ENCODE data around the gene PTMS. TPM values are rescaled to one million over a fixed set of nuclear protein-coding genes. Genes with fewer than 3 reads are reported as not detected.

PTMS gene
- total and polyA plus RNA-seq, 2 of the 13 experiments (the other 11 are each of a cell fraction or from before 2014, with no cell fraction given) = 40.5 to 82.4 TPM

DNA sequence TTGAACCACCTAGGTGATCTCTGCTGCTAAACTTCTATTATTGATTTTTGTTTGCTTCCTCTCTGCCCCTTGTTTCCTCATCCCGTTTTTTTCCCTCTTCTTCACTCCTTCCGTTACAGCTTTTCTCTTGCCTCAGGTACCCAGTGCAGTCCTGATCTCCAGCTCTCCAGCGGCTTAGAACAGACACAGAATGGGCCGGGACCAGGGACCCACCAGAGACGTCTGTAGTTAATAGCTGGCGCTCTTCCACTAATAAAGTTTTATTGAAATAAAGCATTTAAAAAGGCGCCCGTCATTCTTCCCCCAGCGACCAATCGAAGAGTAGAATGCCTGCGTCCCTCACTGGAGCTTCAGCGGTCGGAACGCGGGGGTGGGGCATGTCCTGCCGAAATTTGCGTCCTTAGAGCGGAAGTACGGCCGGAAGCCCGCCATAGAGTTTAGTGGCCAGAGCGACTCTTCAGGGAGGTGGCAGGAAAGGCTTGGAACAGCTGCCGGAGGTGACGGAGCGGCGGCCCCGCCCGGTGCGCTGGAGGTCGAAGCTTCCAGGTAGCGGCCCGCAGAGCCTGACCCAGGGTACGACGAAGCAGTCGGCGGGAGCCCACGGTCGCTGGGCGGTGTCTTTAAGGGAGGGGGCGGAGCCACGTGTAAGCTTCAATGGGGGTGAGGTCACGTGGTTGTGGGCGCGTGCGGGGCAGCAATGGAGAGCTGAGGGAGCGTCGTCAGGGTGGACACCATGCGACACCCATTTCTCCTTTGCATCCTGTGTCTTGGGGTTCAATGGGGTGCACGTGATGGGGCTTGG, 42.4 kb upstream of the PTMS start, which contains the start of gene COPS7A (continued):
- no peak for TF ChIP-seq HHEX (CRISPR knock-in tag; IDR thresholded peaks at IDR 0.05)
- no peak for TF ChIP-seq THYN1 (CRISPR knock-in tag; IDR thresholded peaks at IDR 0.05; ENCODE audit: borderline replicate concordance, low read depth)
- peak; percentile 77; the same call in 1 of the 2 replicates for TF ChIP-seq LCORL (IDR thresholded peaks at IDR 0.05)
- TF ChIP-seq LCORL (CRISPR knock-in tag; IDR thresholded peaks at IDR 0.05) = peak; percentile 56; the same call in 1 of the 2 replicates
- TF ChIP-seq ZFAT (CRISPR knock-in tag; conservative IDR thresholded peaks at IDR 0.05) = no peak
- no peak for TF ChIP-seq SETDB1 (CRISPR knock-in tag; IDR thresholded peaks at IDR 0.05; ENCODE audit: borderline replicate concordance)
- TF ChIP-seq, protein P1, sequence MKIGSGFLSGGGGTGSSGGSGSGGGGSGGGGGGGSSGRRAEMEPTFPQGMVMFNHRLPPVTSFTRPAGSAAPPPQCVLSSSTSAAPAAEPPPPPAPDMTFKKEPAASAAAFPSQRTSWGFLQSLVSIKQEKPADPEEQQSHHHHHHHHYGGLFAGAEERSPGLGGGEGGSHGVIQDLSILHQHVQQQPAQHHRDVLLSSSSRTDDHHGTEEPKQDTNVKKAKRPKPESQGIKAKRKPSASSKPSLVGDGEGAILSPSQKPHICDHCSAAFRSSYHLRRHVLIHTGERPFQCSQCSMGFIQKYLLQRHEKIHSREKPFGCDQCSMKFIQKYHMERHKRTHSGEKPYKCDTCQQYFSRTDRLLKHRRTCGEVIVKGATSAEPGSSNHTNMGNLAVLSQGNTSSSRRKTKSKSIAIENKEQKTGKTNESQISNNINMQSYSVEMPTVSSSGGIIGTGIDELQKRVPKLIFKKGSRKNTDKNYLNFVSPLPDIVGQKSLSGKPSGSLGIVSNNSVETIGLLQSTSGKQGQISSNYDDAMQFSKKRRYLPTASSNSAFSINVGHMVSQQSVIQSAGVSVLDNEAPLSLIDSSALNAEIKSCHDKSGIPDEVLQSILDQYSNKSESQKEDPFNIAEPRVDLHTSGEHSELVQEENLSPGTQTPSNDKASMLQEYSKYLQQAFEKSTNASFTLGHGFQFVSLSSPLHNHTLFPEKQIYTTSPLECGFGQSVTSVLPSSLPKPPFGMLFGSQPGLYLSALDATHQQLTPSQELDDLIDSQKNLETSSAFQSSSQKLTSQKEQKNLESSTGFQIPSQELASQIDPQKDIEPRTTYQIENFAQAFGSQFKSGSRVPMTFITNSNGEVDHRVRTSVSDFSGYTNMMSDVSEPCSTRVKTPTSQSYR (CRISPR knock-in tag; IDR thresholded peaks at IDR 0.05; ENCODE audit: borderline replicate concordance) = peak; percentile 61; the same call in 1 of the 2 replicates
- peak; percentile 95 for TF ChIP-seq XRCC5 (optimal IDR thresholded peaks at IDR 0.05; ENCODE audit: low read length)
- peak; percentile 92; the same call in 1 of the 2 replicates for TF ChIP-seq ZZZ3 (CRISPR knock-in tag; IDR thresholded peaks at IDR 0.05; ENCODE audit: borderline replicate concordance)
- TF ChIP-seq, protein P2, sequence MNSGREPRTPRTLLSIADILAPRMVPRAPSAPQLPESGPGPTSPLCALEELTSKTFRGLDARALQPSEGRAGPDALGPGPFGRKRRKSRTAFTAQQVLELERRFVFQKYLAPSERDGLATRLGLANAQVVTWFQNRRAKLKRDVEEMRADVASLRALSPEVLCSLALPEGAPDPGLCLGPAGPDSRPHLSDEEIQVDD (CRISPR knock-in tag; IDR thresholded peaks at IDR 0.05; ENCODE audit: borderline replicate concordance) = peak; percentile 91; the same call in 1 of the 2 replicates

All from HepG2 (cell line).